GM21723 (cell line): ENCODE results near the gene ZNF473.

Experiments used
- ATAC-seq: cut with Tn5 transposase; IDR thresholded peaks from one replicate; pipeline ENCODE4 v1.9.1; 2021; ENCODE audit warnings: mild to moderate bottlenecking, moderate library complexity; ENCODE audit not compliant: unreplicated experiment

The ZNF473 gene

GRCh38 chr19:50025794-50026549 is at the start of gene ZNF473:
ZNF473 (plus strand) TSS chr19:50026005; CDS start chr19:50031083, 5,078 bp downstream.
- peak; percentile 69 for ATAC-seq

GRCh38 chr19:49976496-49976895 is 49.3 kb upstream of the ZNF473 start:
- no peak for ATAC-seq

- no peak for ATAC-seq
Measured at GRCh38 chr19:49977076-49977475, 48.7 kb upstream of the ZNF473 start.

- ATAC-seq = no peak
Measured at GRCh38 chr19:49977881-49978280, 47.9 kb upstream of the ZNF473 start.

GRCh38 chr19:49978324-49978723 is 47.5 kb upstream of the ZNF473 start:
- no peak for ATAC-seq

GRCh38 chr19:49981603-49982593 is 43.9 kb upstream of the ZNF473 start:
- no peak for ATAC-seq

- ATAC-seq = no peak
Measured at GRCh38 chr19:49983645-49984229, 42.1 kb upstream of the ZNF473 start.

GRCh38 chr19:49984491-49984890 is 41.3 kb upstream of the ZNF473 start:
- no peak for ATAC-seq

- ATAC-seq = no peak
Measured at GRCh38 chr19:49985871-49986270, 39.9 kb upstream of the ZNF473 start.

- no peak for ATAC-seq
Measured at GRCh38 chr19:49986354-49986753, 39.5 kb upstream of the ZNF473 start.

GRCh38 chr19:49987159-49987698 is 38.6 kb upstream of the ZNF473 start:
- no peak for ATAC-seq

- ATAC-seq = no peak
Measured at GRCh38 chr19:49988007-49988406, 37.8 kb upstream of the ZNF473 start.

- ATAC-seq = no peak
Measured at GRCh38 chr19:49988433-49988832, 37.4 kb upstream of the ZNF473 start.

GRCh38 chr19:49997709-49998108 is 28.1 kb upstream of the ZNF473 start:
- no peak for ATAC-seq

- no peak for ATAC-seq
Measured at GRCh38 chr19:49999371-50000010, 26.3 kb upstream of the ZNF473 start.

- ATAC-seq = no peak
Measured at GRCh38 chr19:50000038-50000840, 25.6 kb upstream of the ZNF473 start.

GRCh38 chr19:50000841-50001557 is 24.8 kb upstream of the ZNF473 start:
- no peak for ATAC-seq

- no peak for ATAC-seq
Measured at GRCh38 chr19:50001775-50002174, 24.0 kb upstream of the ZNF473 start.

- no peak for ATAC-seq
Measured at GRCh38 chr19:50002386-50002960, 23.3 kb upstream of the ZNF473 start.
